ENCODE measurements around the gene CEP192.

- TF ChIP-seq, protein P1, sequence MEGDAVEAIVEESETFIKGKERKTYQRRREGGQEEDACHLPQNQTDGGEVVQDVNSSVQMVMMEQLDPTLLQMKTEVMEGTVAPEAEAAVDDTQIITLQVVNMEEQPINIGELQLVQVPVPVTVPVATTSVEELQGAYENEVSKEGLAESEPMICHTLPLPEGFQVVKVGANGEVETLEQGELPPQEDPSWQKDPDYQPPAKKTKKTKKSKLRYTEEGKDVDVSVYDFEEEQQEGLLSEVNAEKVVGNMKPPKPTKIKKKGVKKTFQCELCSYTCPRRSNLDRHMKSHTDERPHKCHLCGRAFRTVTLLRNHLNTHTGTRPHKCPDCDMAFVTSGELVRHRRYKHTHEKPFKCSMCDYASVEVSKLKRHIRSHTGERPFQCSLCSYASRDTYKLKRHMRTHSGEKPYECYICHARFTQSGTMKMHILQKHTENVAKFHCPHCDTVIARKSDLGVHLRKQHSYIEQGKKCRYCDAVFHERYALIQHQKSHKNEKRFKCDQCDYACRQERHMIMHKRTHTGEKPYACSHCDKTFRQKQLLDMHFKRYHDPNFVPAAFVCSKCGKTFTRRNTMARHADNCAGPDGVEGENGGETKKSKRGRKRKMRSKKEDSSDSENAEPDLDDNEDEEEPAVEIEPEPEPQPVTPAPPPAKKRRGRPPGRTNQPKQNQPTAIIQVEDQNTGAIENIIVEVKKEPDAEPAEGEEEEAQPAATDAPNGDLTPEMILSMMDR (IDR thresholded peaks at IDR 0.05): no peak
- no peak for TF ChIP-seq EZH2 (IDR thresholded peaks at IDR 0.05; ENCODE audit: borderline replicate concordance, insufficient read depth, low read depth, low read length, poor library complexity, severe bottlenecking)
Measured at GRCh38 chr18:13017247-13017875, 26.2 kb downstream of the CEP192 start.
